H1 (cell line): ENCODE measurements around the gene FBXO45. TPM values are rescaled to one million over a fixed set of nuclear protein-coding genes. Genes with fewer than 3 reads are reported as not detected.

Experiments
- MAFK ChIP-seq: IDR thresholded peaks from 2 replicates; pipeline ENCODE4 v1.6.1; 2012; ENCODE audit warnings: low read depth, mild to moderate bottlenecking, improper control_type of control experiment, low read length
- MAX ChIP-seq: IDR thresholded peaks from 2 replicates; pipeline ENCODE4 v1.6.1; 2012; ENCODE audit warnings: inconsistent platforms
- TAF7 ChIP-seq: optimal IDR thresholded peaks from 2 replicates; pipeline ENCODE3; 2011; ENCODE audit warnings: low read depth, mild to moderate bottlenecking, inconsistent platforms, low read length, moderate library complexity, borderline replicate concordance
- polyA plus RNA-seq, 7 experiments: library from polyadenylated mRNA; depleted of rRNA in 3 of 7; stranded (reverse) in 5 of 7; unstranded in 2 of 7; fragments of >200 nt in 5 of 7; fragments of 200-250 nt in 2 of 7; gene quantifications; 1 replicate in 5 of 7; 2 replicates in 1 of 7; 4 replicates in 1 of 7; pipeline versions ENCODE4 v1.2.1 to v1.2.3, GENCODE V29; 2011 to 2013; ENCODE audit warnings: missing spikeins in 2 of 7, mixed read lengths in 2 of 7
- total RNA-seq: library from RNA; stranded (reverse); fragmentation: NEBNext Ultra II Directional; extraction: Animal tissue kit (Norgen Biotek cat#: 25700); gene quantifications from 2 replicates; pipeline ENCODE4 v1.2.1, GENCODE V29; 2021
- TF ChIP-seq, protein P1 (sequence below): IDR thresholded peaks from 2 replicates; pipeline ENCODE4 v1.6.1; 2012; ENCODE audit warnings: inconsistent platforms

The FBXO45 gene
- total and polyA plus RNA-seq, 2 of the 8 experiments (the other 6 are each of a cell fraction or from before 2014, with no cell fraction given) = 5.2 to 19.4 TPM

DNA sequence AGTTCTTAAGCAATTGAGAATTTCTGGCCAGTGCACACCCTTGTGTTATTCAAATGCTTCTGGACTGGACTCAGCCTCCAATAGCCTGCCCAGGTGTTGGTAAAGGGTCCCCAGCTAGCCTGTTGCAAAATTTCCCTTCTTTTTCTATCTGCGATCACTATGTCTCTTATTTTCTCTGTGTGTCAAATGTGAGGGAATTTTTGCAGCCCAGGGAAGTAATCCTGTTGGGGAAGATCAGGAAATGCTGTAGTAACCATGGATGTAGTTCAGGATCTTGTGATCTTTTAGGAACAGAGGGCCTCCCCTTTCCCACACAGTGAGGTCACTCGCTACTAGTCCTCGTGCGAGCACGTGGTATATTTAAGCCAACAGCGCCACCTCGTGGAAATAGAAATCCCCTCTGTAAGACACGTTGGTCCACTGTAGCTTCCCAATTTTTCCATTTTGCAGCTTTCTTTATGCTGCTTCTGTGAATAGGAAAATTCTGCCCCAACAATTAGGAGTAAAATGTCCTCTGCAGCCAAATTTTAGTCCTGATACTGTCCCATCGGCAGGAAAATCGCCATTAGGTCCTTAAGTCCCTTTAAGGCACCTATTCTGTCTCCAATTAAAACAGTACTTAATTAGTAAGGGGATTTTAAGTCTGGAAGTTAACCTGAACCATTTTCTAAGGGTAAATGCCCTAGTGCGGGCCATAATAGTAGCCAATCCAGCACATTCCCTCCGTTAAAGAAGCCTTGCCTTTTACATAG, 49.3 kb upstream of the FBXO45 start (continued):
- TF ChIP-seq, protein P1, sequence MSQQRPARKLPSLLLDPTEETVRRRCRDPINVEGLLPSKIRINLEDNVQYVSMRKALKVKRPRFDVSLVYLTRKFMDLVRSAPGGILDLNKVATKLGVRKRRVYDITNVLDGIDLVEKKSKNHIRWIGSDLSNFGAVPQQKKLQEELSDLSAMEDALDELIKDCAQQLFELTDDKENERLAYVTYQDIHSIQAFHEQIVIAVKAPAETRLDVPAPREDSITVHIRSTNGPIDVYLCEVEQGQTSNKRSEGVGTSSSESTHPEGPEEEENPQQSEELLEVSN = peak; percentile 61; the same call in 1 of the 2 replicates
- peak; percentile 90 for TF ChIP-seq MAX
- no peak for TF ChIP-seq MAFK
- no peak for TF ChIP-seq TAF7
